ENCODE data around the gene COPS7A. TPM values are rescaled to one million over a fixed set of nuclear protein-coding genes. Genes with fewer than 3 reads are reported as not detected.

Gene COPS7A
- total RNA-seq, 3 donors from 2014 or later = 32.8 to 47.2 (median 39.2) TPM

DNA sequence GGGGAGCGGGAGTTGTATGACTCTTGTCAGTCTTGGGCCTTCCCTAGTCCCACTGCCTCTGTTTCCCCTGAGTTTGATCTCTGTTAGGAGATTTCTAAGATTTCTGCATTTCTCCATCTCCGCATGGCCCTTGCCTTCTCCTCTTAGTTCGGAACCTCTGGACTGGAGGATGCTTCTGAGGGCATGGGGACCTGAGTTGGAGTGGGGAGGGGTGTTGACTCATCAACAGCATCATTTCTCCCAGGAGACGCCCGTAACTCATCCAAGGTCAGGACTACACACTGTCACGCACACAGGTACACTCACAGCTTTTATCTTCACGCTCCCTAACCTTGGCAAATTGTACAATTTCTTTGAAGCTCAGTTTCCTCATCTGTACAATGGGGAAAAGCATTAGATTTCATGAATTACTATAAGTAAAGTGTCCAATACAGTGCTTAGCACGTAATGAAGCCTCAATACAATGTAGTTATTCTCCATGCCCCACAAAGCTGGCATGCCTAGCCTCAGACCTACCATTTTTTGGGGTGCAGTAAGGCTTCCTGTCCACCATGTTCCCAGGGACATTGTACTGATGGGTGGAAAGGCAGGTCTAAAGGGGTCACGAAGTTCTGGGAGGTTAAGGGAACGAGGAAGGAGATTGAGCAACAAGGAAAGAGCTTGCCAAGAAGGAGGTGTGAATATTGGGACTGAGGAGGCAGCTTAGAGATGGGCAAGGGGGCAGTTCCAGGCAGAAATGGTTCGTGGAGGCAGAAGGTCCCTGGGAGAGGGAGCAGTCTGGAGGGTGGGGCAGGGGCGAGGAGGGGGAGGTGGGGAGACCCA is 47.9 kb downstream of the COPS7A start:
- no peaks in the 10 kb centered on the region for H3K36me3 ChIP-seq (ENCODE audit: low read depth)
- DNase-seq (no peak), ATAC-seq (no peak)
- H3K4me3 ChIP-seq = no peak overlapping the region
- H3K4me1 ChIP-seq (ENCODE audit: low read depth) = peaks cover 25% of the 10 kb centered on the region
- intact Hi-C loops (cut with DNase I, micrococcal nuclease) = no loop called here
- no peaks in the 10 kb centered on the region for H3K9me3 ChIP-seq
- TF ChIP-seq, protein P1, sequence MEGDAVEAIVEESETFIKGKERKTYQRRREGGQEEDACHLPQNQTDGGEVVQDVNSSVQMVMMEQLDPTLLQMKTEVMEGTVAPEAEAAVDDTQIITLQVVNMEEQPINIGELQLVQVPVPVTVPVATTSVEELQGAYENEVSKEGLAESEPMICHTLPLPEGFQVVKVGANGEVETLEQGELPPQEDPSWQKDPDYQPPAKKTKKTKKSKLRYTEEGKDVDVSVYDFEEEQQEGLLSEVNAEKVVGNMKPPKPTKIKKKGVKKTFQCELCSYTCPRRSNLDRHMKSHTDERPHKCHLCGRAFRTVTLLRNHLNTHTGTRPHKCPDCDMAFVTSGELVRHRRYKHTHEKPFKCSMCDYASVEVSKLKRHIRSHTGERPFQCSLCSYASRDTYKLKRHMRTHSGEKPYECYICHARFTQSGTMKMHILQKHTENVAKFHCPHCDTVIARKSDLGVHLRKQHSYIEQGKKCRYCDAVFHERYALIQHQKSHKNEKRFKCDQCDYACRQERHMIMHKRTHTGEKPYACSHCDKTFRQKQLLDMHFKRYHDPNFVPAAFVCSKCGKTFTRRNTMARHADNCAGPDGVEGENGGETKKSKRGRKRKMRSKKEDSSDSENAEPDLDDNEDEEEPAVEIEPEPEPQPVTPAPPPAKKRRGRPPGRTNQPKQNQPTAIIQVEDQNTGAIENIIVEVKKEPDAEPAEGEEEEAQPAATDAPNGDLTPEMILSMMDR (IDR thresholded peaks at IDR 0.05) = no peak

DNA sequence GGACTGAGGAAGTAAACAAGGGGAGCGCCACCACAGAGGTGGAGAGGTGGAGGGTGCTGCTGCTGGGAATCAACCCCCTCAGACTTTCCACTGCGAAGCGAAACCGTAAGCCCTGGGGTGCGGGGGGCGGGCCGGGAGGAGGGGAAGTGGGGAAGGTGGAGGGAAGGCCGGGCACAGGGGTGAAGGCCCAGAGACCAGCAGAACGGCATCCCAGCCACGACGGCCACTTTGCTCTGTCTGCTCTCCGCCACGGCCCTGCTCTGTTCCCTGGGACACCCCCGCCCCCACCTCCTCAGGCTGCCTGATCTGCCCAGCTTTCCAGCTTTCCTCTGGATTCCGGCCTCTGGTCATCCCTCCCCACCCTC is 48.5 kb downstream of the COPS7A start, which contains the start of gene LAG3:
Gene LAG3 (plus strand): TSS at position 190 of the 365 bp plus-strand sequence. CDS start 333 bp downstream, outside the sequence.
- Histone ChIP-seq H3K4me1 (ENCODE audit: low read depth) (peaks cover 25% of the 10 kb centered on the region), H3K9me3 (no peaks in the 10 kb centered on the region), H3K4me3 (no peak within 1 kb of the TSS), H3K36me3 (ENCODE audit: low read depth) (no peaks in the 10 kb centered on the region)
- intact Hi-C loops (cut with DNase I, micrococcal nuclease) = no loop called here
- DNase-seq (peak in 1 of 3 donors; percentile 70), ATAC-seq (peak; percentile 4)
- TF ChIP-seq, protein P1 (IDR thresholded peaks at IDR 0.05) = no peak

DNA sequence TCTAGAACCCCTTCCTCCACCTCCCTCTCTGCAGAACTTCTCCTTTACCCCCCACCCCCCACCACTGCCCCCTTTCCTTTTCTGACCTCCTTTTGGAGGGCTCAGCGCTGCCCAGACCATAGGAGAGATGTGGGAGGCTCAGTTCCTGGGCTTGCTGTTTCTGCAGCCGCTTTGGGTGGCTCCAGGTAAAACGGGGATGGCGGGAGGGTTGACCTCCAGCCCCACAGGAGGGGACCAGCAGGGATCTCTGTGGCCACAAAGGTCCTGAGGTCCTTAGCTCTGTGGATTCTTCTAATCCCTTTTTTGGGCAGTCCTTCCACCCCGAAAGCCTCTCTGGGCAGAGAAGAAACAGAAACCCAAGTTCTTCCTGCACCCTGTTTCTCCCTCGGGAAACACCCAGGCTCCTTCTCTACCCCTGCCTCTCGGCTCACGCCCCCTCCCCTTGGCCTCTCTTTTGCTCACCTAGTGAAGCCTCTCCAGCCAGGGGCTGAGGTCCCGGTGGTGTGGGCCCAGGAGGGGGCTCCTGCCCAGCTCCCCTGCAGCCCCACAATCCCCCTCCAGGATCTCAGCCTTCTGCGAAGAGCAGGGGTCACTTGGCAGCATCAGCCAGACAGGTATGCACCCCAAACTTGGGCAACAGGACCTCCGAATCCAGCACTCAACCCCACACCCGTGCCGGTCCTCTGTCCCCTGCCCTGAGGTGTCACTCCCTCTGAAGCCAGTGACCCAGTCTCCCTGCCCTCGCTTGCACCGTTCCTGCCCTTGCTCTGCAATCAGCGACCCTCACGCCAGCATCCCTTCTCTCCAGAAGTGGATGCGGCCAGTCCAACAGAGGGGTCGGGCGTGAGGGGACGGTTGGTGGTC is 49.1 kb downstream of the COPS7A start:
- DNase-seq = no peak
- Histone ChIP-seq H3K4me3 (no peak overlapping the region), H3K9me3 (no peaks in the 10 kb centered on the region), H3K36me3 (ENCODE audit: low read depth) (no peaks in the 10 kb centered on the region), H3K4me1 (ENCODE audit: low read depth) (peaks cover 20% of the 10 kb centered on the region)
- TF ChIP-seq, protein P1 (IDR thresholded peaks at IDR 0.05) = no peak
- intact Hi-C loops (cut with DNase I, micrococcal nuclease) = no loop called here
- ATAC-seq = no peak

DNA sequence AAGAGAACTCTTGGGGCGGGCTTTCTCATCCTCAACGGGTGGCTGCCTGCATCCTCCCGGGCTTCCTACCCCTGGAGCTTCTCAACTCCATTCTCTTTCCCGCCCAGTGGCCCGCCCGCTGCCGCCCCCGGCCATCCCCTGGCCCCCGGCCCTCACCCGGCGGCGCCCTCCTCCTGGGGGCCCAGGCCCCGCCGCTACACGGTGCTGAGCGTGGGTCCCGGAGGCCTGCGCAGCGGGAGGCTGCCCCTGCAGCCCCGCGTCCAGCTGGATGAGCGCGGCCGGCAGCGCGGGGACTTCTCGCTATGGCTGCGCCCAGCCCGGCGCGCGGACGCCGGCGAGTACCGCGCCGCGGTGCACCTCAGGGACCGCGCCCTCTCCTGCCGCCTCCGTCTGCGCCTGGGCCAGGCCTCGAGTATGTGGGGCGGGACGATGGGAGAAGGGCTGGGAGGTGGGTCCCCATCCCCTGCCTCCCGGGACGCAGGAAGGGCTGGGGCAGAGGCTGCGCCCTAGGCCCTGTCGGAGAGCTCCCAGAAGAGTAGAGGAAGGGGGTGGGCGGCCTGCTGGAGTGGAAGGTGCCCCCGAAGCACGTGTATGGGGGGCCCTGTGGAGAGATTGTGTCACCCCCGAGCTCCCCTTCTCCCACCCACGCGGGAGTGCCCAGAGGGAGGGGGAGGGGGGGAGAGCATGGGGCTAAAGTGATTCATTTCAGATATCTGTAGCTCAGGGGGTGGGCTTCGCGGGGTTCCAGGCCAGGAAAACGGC is 49.9 kb downstream of the COPS7A start:
- peak; percentile 51 for ATAC-seq
- intact Hi-C loops (cut with DNase I, micrococcal nuclease) = no loop called here

More for the DNA sequence above, 49.9 kb downstream of the COPS7A start:
- Histone ChIP-seq H3K4me1 (ENCODE audit: low read depth) (peaks cover 18% of the 10 kb centered on the region), H3K9me3 (no peaks in the 10 kb centered on the region), H3K4me3 (no peak overlapping the region), H3K36me3 (ENCODE audit: low read depth) (no peaks in the 10 kb centered on the region)
- DNase-seq = peak in 1 of 3 donors; percentile 66
- TF ChIP-seq, protein P1 (IDR thresholded peaks at IDR 0.05) = no peak
